ENCODE measurements around the gene PUS3. TPM values are rescaled to one million over a fixed set of nuclear protein-coding genes. Genes with fewer than 3 reads are reported as not detected.

Gene PUS3
- total RNA-seq, 4 donors from 2014 or later = 0.60 to 8.7 (median 4.1) TPM

DNA sequence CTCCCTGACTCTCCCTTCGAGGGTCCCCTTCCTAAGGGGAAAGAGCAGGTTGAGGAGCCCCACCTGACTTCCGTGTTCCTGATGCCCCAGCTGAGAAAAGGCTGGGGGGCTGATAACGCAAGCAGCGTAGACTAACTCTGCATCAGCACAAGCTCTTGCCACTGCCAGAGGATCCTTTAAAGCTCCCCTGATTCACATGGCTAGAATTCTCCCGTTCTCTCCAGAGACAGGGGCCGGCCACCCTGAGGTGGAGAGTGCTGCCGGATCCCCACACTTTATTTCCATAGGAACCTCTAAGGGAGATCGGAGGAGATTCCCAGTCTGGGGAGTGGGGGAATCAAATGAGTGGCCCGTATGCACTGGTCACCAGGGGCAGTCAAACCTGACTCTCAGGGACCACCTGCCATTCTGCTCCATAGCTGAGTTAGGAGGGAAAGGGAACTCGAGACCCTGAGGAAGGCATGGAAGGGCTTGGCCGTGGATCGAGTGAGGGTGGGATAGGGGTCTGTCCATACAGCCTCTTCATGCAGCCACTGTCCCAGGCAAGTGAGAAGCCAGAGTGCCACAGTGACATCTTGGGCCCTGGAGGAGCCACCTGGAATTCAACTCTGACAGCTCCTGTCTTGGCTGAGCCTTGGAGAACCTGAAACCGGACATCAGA lies 41.5 kb upstream of the PUS3 start:
- no peaks in the 10 kb centered on the region for H3K9me3 ChIP-seq
- H3K27ac ChIP-seq = no peak overlapping the region
- in situ Hi-C loops (cut with MboI; ENCODE audit: low pct_ligation_motif_present in 1 of 4, low pct_unique_long_range_greater_than_20kb in 1 of 4, low sequenced_read_pairs in 3 of 4) (no loop called here), intact Hi-C loops (cut with DNase I; ENCODE audit: low total_unique reads) (no loop called here)
- no peaks in the 10 kb centered on the region for H3K4me1 ChIP-seq
- H3K27me3 ChIP-seq = no peaks in the 10 kb centered on the region
- no peak overlapping the region for H3K4me3 ChIP-seq
- no peak for TF ChIP-seq POLR2AphosphoS5 (IDR thresholded peaks at IDR 0.05)
- TF ChIP-seq POLR2A (IDR thresholded peaks at IDR 0.05) = no peak
- TF ChIP-seq EP300 (IDR thresholded peaks at IDR 0.05; ENCODE audit: low read depth) = no peak
- TF ChIP-seq, protein P1, sequence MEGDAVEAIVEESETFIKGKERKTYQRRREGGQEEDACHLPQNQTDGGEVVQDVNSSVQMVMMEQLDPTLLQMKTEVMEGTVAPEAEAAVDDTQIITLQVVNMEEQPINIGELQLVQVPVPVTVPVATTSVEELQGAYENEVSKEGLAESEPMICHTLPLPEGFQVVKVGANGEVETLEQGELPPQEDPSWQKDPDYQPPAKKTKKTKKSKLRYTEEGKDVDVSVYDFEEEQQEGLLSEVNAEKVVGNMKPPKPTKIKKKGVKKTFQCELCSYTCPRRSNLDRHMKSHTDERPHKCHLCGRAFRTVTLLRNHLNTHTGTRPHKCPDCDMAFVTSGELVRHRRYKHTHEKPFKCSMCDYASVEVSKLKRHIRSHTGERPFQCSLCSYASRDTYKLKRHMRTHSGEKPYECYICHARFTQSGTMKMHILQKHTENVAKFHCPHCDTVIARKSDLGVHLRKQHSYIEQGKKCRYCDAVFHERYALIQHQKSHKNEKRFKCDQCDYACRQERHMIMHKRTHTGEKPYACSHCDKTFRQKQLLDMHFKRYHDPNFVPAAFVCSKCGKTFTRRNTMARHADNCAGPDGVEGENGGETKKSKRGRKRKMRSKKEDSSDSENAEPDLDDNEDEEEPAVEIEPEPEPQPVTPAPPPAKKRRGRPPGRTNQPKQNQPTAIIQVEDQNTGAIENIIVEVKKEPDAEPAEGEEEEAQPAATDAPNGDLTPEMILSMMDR (IDR thresholded peaks at IDR 0.05) = no peak
- no peaks in the 10 kb centered on the region for H3K36me3 ChIP-seq
- 70 to 80% methylated on average over 2 to 13 of the region's 13 CpGs for WGBS, 2 donors (ENCODE audit: low coverage in 1 of 2)
- no peak for DNase-seq

DNA sequence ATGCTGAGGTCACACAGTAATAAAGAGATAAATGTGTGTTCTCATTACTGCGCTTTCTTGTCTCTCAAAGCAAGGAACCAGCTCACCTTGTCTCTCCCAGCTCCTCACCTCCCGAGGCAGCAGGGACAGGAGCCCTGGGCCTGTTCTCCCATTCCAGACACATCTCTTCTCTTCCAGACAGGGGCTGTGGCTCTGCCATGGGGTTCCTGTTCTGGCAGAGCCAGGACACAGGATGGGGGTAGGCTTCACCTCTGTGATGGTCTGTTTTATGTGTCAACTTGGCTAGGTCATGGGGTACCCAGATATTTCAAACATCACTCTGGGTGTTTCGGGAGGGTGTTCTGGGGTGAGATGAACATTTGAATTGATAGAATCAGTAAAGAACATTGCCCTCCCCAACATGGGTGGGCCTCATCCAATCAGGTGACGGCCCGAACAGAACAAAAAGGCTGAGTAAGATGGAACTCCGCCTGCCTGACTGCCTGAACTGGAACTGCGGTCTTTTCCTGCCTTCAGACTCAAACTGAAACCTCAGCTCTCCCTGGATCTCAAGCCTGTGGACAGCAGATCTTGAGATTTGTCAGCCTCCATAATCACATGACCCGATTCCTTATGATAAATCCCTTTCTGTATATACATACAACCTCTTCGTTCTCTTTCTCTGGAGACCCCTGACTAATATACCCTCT lies 40.8 kb upstream of the PUS3 start:
- Histone ChIP-seq H3K27me3 (no peaks in the 10 kb centered on the region), H3K4me1 (no peaks in the 10 kb centered on the region), H3K4me3 (no peak overlapping the region), H3K27ac (no peak overlapping the region), H3K9me3 (no peaks in the 10 kb centered on the region), H3K36me3 (no peaks in the 10 kb centered on the region)
- WGBS, 2 donors (ENCODE audit: low coverage in 1 of 2) = 86 to 97% methylated on average over 3 to 9 of the region's 9 CpGs
- intact Hi-C loops (cut with DNase I; ENCODE audit: low total_unique reads) = no loop called here
- no peak for TF ChIP-seq POLR2A (IDR thresholded peaks at IDR 0.05)
- TF ChIP-seq POLR2AphosphoS5 (IDR thresholded peaks at IDR 0.05) = no peak
- TF ChIP-seq, protein P1 (IDR thresholded peaks at IDR 0.05) = no peak
- no peak for TF ChIP-seq EP300 (IDR thresholded peaks at IDR 0.05; ENCODE audit: low read depth)
- in situ Hi-C loops (cut with MboI; ENCODE audit: low pct_ligation_motif_present in 1 of 4, low pct_unique_long_range_greater_than_20kb in 1 of 4, low sequenced_read_pairs in 3 of 4) = no loop called here
- no peak for DNase-seq

DNA sequence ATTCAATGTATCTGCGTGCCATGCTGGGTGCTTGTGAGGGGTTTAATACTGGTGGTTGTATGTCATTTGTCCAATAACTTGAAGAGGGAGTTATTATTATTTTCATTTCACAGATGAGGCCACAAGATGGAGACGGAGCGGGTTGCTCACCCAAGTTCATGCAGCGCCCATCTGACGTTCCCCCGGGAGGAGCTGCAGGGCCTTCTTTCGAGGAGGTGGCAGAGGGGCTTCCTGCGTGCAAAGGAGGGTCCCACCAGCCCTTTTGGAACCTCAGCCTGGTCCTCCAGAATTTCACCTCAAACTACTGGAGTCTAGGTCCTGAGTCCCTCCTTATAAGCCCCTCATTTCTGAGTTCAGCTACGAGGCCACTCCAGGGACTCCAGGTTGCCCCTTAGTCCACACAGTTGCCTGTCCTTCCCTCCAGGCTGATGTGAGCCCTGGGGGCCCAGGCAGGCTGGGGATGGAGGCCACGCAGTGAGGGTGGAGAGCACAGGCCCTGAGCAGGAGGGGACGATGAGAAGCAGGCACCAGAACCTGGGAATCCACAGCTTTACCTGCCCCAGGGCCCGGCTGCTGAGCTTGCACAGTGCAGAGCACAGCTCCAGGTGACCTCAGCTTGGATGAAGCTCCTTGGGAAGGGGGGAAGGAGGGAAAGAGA lies 39.9 kb upstream of the PUS3 start:
- Histone ChIP-seq H3K27me3 (no peaks in the 10 kb centered on the region), H3K4me3 (no peak overlapping the region), H3K4me1 (no peaks in the 10 kb centered on the region), H3K36me3 (no peaks in the 10 kb centered on the region), H3K27ac (no peak overlapping the region), H3K9me3 (no peaks in the 10 kb centered on the region)
- intact Hi-C loops (cut with DNase I; ENCODE audit: low total_unique reads) = no loop called here
- WGBS, 2 donors (ENCODE audit: low coverage in 1 of 2) = 76 to 100% methylated on average over 1 to 12 of the region's 12 CpGs
- DNase-seq = no peak
- in situ Hi-C loops (cut with MboI; ENCODE audit: low pct_ligation_motif_present in 1 of 4, low pct_unique_long_range_greater_than_20kb in 1 of 4, low sequenced_read_pairs in 3 of 4) = no loop called here
- TF ChIP-seq POLR2AphosphoS5 (IDR thresholded peaks at IDR 0.05) = no peak
- TF ChIP-seq EP300 (IDR thresholded peaks at IDR 0.05; ENCODE audit: low read depth) = no peak
- TF ChIP-seq POLR2A (IDR thresholded peaks at IDR 0.05) = no peak
- TF ChIP-seq, protein P1 (IDR thresholded peaks at IDR 0.05) = no peak

Data from transverse colon (tissue), 4 donors.